GM12878 (cell line): Measurements from ENCODE around the gene RPP30. TPM values are rescaled to one million over a fixed set of nuclear protein-coding genes. Genes with fewer than 3 reads are reported as not detected.

Experiments
- ATAC-seq: fragments of 200-7000 bp; cut with Tn5 transposase; 3 replicates; pipeline ENCODE4 v1.9.1; 2020; ENCODE audit warnings: mild to moderate bottlenecking, moderate library complexity
- BruUV-seq: library from RNA; stranded (reverse); fragments of 400-500 nt; replicated peaks from 2 replicates; lab custom pipeline; 2021; lab: Mats Ljungman, UMichigan
- CTCF ChIA-PET: fragments of 300-600 bp; sonication (Branson Sonifier 250); formaldehyde crosslinking; extraction: SDS; loops from one replicate; lab custom pipeline; 2021; ENCODE audit warnings: inconsistent platforms; lab: Yijun Ruan, JAX
- POLR2A ChIA-PET: fragments of 350-600 bp; formaldehyde crosslinking; extraction: SDS; loops from one replicate; lab custom pipeline; 2021; ENCODE audit warnings: inconsistent platforms; lab: Charles Lee
- RAD21 ChIA-PET: fragments of 300-600 bp; sonication (Branson Sonifier 250); formaldehyde crosslinking; loops from one replicate; lab custom pipeline; 2023; ENCODE audit warnings: antibody characterized with exemption; ENCODE audit not compliant: unreplicated experiment; lab: Charles Lee
- SMC1A ChIA-PET: fragments of 300-600 bp; sonication (Branson Sonifier 250); formaldehyde crosslinking; loops from one replicate; lab custom pipeline; 2023; ENCODE audit not compliant: unreplicated experiment, uncharacterized antibody; lab: Charles Lee
- DNase-seq: peaks from one replicate; pipeline ENCODE4 v3.0.0-alpha.2; 2011; ENCODE audit warnings: low read depth, low spot score
- FAIRE-seq: peaks from 3 replicates; lab custom pipeline; 2011; peaks lifted over from hg19 to GRCh38; lab: Jason Lieb, UNC
- H2AFZ ChIP-seq: 2 replicates; pipeline ENCODE4 v1.6.0; 2011; ENCODE audit warnings: low read depth, low read length, control low read depth; ENCODE audit not compliant: control insufficient read depth
- H3K27ac ChIP-seq: 2 replicates; pipeline ENCODE4 v1.5.1; 2011; ENCODE audit warnings: control low read depth; ENCODE audit not compliant: control insufficient read depth, insufficient read depth
- H3K27me3 ChIP-seq, 2 experiments: replicated peaks in 1 of 2; 2 replicates each; pipeline versions ENCODE4 v1.6.0 to v1.6.1; 2011; ENCODE audit warnings: low read length in 1 of 2; ENCODE audit not compliant: control insufficient read depth in 2 of 2, insufficient read depth in 2 of 2
- H3K36me3 ChIP-seq, 2 experiments: 2 replicates each; pipeline ENCODE4 v1.5.1; 2011; ENCODE audit warnings: low read length in 1 of 2; ENCODE audit not compliant: control insufficient read depth in 2 of 2, insufficient read depth in 2 of 2
- H3K4me1 ChIP-seq: 2 replicates; pipeline ENCODE4 v1.6.1; 2011; ENCODE audit warnings: mild to moderate bottlenecking, low read length, moderate library complexity, mixed read lengths; ENCODE audit not compliant: control insufficient read depth, insufficient read depth
- H3K4me2 ChIP-seq: 2 replicates; pipeline ENCODE4 v1.6.0; 2011; ENCODE audit warnings: control low read depth; ENCODE audit not compliant: control insufficient read depth, insufficient read depth
- H3K4me3 ChIP-seq: fragments of 200-600 bp; sonication (generic); 2 replicates; pipeline ENCODE4 v1.5.1; 2016
- H3K79me2 ChIP-seq: 2 replicates; pipeline ENCODE4 v1.6.0; 2011; ENCODE audit warnings: low read length; ENCODE audit not compliant: control insufficient read depth, insufficient read depth
- H3K9ac ChIP-seq: 2 replicates; pipeline ENCODE4 v1.8.0; 2011; ENCODE audit warnings: low read length, control low read depth, mixed read lengths; ENCODE audit not compliant: control insufficient read depth, insufficient read depth
- H3K9me3 ChIP-seq: replicated peaks from 3 replicates; pipeline ENCODE4 v1.5.1; 2011; ENCODE audit warnings: mild to moderate bottlenecking, low read length; ENCODE audit not compliant: control insufficient read depth, insufficient read depth
- H4K20me1 ChIP-seq: 2 replicates; pipeline ENCODE4 v1.6.0; 2011; ENCODE audit not compliant: control insufficient read depth, insufficient read depth
- BACH1 ChIP-seq: fragments of 450-650 bp; IDR thresholded peaks from 2 replicates; pipeline ENCODE4 v1.6.1; 2017; ENCODE audit warnings: mild to moderate bottlenecking, borderline replicate concordance
- POLR2A ChIP-seq: IDR thresholded peaks from 2 replicates; pipeline ENCODE4 v1.6.1; 2011; ENCODE audit warnings: low read depth, mild to moderate bottlenecking, low read length
- RAD51 ChIP-seq: fragments of 450-650 bp; IDR thresholded peaks from 2 replicates; pipeline ENCODE4 v1.6.1; 2016; ENCODE audit warnings: moderate library complexity, mild to moderate bottlenecking, inconsistent platforms
- SMAD5 ChIP-seq: IDR thresholded peaks from 2 replicates; pipeline ENCODE4 v1.6.1; 2016; ENCODE audit warnings: antibody characterized with exemption, low read depth
- TARDBP ChIP-seq: IDR thresholded peaks from 2 replicates; pipeline ENCODE4 v1.6.1; 2016; ENCODE audit warnings: borderline replicate concordance
- TCF12 ChIP-seq: IDR thresholded peaks from 2 replicates; pipeline ENCODE4 v1.6.1; 2011; ENCODE audit warnings: low read depth, mild to moderate bottlenecking, low read length
- TCF7 ChIP-seq: IDR thresholded peaks from 2 replicates; pipeline ENCODE4 v1.6.1; 2014; ENCODE audit warnings: antibody characterized with exemption, borderline replicate concordance
- ZSCAN29 ChIP-seq: fragments of 450-650 bp; IDR thresholded peaks from 2 replicates; pipeline ENCODE4 v1.6.1; 2017; ENCODE audit warnings: mild to moderate bottlenecking, moderate library complexity
- WGBS: methylation state at CpG from one replicate; pipeline ENCODE4 v1.1.6; 2016; ENCODE audit warnings: low lambda C conversion rate; ENCODE audit not compliant: insufficient replicate concordance, insufficient coverage; ENCODE audit errors: missing lambda C conversion rate; 5-methylcytosine and 5-hydroxymethylcytosine counted together
- in situ Hi-C: fragments of 300-500 bp; cut with MboI; formaldehyde crosslinking; loops from 9 replicates; pipeline ENCODE4 v1.14.3; 2018; ENCODE audit warnings: mixed read lengths
- intact Hi-C: fragments of 100-400 bp; cut with micrococcal nuclease; formaldehyde crosslinking; loops from one replicate; pipeline ENCODE4 v1.14.2; 2022; ENCODE audit not compliant: unreplicated experiment
- polyA plus RNA-seq, 11 experiments: library from polyadenylated mRNA; depleted of rRNA in 4 of 11; unstranded in 6 of 11; stranded (reverse) in 5 of 11; fragments of >200 nt; fragmentation: Nextera tagmentation in 4 of 11; fragmentation: Illumina TruSeq in 1 of 11; extraction: Ambion mirVana in 4 of 11; extraction: Trizol in 1 of 11; gene quantifications; 1 replicate in 1 of 11; 2 replicates in 10 of 11; pipeline versions ENCODE4 v1.2.1 to v1.2.3, GENCODE V29; 2011 to 2016; ENCODE audit warnings: inconsistent platforms in 2 of 11, missing spikeins in 2 of 11, low read depth in 1 of 11
- total RNA-seq, 4 experiments: library from RNA; depleted of rRNA in 3 of 4; stranded (reverse); fragments of >200 nt in 3 of 4; fragmentation: Illumina TruSeq in 1 of 4; extraction: Trizol in 1 of 4; gene quantifications; 2 replicates each; pipeline versions ENCODE4 v1.2.1 to v1.2.3, GENCODE V29; 2013 to 2021
- TF ChIP-seq, protein P1 (sequence below): fragments of 450-650 bp; IDR thresholded peaks from 2 replicates; pipeline ENCODE4 v1.6.1; 2018; ENCODE audit warnings: borderline replicate concordance, mild to moderate bottlenecking; ENCODE audit not compliant: partially characterized antibody
- TF ChIP-seq, protein P2 (sequence below): fragments of 450-650 bp; IDR thresholded peaks from 2 replicates; pipeline ENCODE4 v1.6.1; 2016; ENCODE audit warnings: mild to moderate bottlenecking
- TF ChIP-seq, protein P3 (sequence below): fragments of 450-650 bp; IDR thresholded peaks from 2 replicates; pipeline ENCODE4 v1.6.1; 2014; ENCODE audit warnings: mild to moderate bottlenecking

The RPP30 gene
- total and polyA plus RNA-seq, 10 of the 15 experiments (the other 5 are each of a cell fraction or from before 2014, with no cell fraction given), result 48.0 to 208 (median 72.6) TPM

DNA sequence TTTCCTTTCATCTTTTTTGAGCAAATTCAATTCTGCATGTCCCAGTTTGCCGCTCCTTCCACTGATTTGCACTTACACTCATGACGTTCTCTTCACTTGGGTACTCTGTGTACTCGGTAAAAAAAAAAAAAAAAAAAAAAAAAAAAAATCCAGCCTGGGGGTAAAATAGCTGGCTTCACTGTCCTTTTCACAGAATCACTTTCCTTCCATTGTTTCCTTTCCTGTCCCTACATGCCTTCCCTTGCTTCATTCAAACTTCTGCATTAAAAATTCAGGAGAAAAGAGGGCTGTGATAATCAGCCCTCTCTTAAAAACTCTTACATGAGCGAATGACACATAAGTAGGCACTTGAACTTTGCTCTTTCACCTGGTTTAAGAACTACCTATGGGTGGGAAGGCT lies 40.4 kb downstream of the RPP30 start:
- intact Hi-C loops (no loop called here), in situ Hi-C loops (loop anchor here (5.0 kb wide), 1 partner anchor 335 kb away; no protein-coding TSS in a partner anchor)
- H3K36me3 ChIP-seq, result no peaks in the 10 kb centered on the region
- BruUV-seq, result no TSS peak
- no peak for FAIRE-seq
- H2AFZ ChIP-seq, result no peak overlapping the region
- no peak overlapping the region for H3K4me2 ChIP-seq
- no peaks in the 10 kb centered on the region; the same call in 2 of the 3 replicates for H3K9me3 ChIP-seq
- ChIA-PET RAD21 (interaction anchor here (0.6 to 6.1 kb wide), 40 partner anchors 14 to 780 kb away, joined by 3 to 184 read pairs (median 4); no protein-coding TSS in a partner anchor), POLR2A (interaction anchor here (0.6 to 1.4 kb wide), 11 partner anchors 83 to 723 kb away, joined by 3 to 8 read pairs (median 4); no protein-coding TSS in a partner anchor), SMC1A (interaction anchor here (0.7 to 10.0 kb wide), 44 partner anchors 9 to 824 kb away, joined by 3 to 202 read pairs (median 4); partner anchors contain the start of gene ANKRD1), CTCF (interaction anchor here (0.6 to 8.8 kb wide), 43 partner anchors 9 to 1000 kb away, joined by 3 to 253 read pairs (median 5); partner anchors contain the start of genes ANKRD1 and RPP30)
- H3K27me3 ChIP-seq, result no peaks in the 10 kb centered on the region
- no peak overlapping the region for H3K9ac ChIP-seq
- H4K20me1 ChIP-seq, result no peaks in the 10 kb centered on the region
- H3K4me1 ChIP-seq, result no peaks in the 10 kb centered on the region
- 85% methylated on average over 3 of the region's 4 CpGs for WGBS
- ATAC-seq, result no peak
- no peak overlapping the region for H3K27ac ChIP-seq
- no peak overlapping the region for H3K4me3 ChIP-seq
- no peaks in the 10 kb centered on the region for H3K79me2 ChIP-seq
- no peak for DNase-seq
- TF ChIP-seq ZSCAN29 (no peak), TCF7 (no peak), TCF12 (no peak), SMAD5 (no peak), RAD51 (no peak), POLR2A (no peak), BACH1 (no peak), TARDBP (no peak)
- TF ChIP-seq, protein P1, sequence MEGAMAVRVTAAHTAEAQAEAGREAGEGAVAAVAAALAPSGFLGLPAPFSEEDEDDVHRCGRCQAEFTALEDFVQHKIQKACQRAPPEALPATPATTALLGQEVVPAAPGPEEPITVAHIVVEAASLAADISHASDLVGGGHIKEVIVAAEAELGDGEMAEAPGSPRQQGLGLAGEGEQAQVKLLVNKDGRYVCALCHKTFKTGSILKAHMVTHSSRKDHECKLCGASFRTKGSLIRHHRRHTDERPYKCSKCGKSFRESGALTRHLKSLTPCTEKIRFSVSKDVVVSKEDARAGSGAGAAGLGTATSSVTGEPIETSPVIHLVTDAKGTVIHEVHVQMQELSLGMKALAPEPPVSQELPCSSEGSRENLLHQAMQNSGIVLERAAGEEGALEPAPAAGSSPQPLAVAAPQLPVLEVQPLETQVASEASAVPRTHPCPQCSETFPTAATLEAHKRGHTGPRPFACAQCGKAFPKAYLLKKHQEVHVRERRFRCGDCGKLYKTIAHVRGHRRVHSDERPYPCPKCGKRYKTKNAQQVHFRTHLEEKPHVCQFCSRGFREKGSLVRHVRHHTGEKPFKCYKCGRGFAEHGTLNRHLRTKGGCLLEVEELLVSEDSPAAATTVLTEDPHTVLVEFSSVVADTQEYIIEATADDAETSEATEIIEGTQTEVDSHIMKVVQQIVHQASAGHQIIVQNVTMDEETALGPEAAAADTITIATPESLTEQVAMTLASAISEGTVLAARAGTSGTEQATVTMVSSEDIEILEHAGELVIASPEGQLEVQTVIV, result no peak
- TF ChIP-seq, protein P2, sequence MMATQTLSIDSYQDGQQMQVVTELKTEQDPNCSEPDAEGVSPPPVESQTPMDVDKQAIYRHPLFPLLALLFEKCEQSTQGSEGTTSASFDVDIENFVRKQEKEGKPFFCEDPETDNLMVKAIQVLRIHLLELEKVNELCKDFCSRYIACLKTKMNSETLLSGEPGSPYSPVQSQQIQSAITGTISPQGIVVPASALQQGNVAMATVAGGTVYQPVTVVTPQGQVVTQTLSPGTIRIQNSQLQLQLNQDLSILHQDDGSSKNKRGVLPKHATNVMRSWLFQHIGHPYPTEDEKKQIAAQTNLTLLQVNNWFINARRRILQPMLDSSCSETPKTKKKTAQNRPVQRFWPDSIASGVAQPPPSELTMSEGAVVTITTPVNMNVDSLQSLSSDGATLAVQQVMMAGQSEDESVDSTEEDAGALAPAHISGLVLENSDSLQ, result no peak
- TF ChIP-seq, protein P3, sequence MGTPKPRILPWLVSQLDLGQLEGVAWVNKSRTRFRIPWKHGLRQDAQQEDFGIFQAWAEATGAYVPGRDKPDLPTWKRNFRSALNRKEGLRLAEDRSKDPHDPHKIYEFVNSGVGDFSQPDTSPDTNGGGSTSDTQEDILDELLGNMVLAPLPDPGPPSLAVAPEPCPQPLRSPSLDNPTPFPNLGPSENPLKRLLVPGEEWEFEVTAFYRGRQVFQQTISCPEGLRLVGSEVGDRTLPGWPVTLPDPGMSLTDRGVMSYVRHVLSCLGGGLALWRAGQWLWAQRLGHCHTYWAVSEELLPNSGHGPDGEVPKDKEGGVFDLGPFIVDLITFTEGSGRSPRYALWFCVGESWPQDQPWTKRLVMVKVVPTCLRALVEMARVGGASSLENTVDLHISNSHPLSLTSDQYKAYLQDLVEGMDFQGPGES, result no peak
